H1 (cell line): Measurements from ENCODE around the gene TLR1. TPM values are rescaled to one million over a fixed set of nuclear protein-coding genes. Genes with fewer than 3 reads are reported as not detected.

Experiments used
- CTCF ChIA-PET: fragments of 300-600 bp; sonication (Branson Sonifier 250); formaldehyde crosslinking; loops from one replicate; lab custom pipeline; 2021; ENCODE audit not compliant: partially characterized antibody; lab: Charles Lee
- POLR2A ChIA-PET: fragments of 300-600 bp; sonication (Branson Sonifier 250); formaldehyde crosslinking; loops from one replicate; lab custom pipeline; 2021; ENCODE audit warnings: inconsistent platforms; ENCODE audit not compliant: partially characterized antibody; lab: Charles Lee
- DNase-seq, 2 experiments: peaks; one replicate each; pipeline versions ENCODE4 v3.0.0 to v3.0.0-alpha.2; 2010 to 2022; ENCODE audit warnings: low spot score in 2 of 2, low read depth in 1 of 2, mixed read lengths in 1 of 2
- FAIRE-seq: peaks from 2 replicates; lab custom pipeline; 2011; peaks lifted over from hg19 to GRCh38; lab: Jason Lieb, UNC
- H2AFZ ChIP-seq: 2 replicates; pipeline ENCODE4 v1.8.1; 2012; ENCODE audit warnings: low read length, inconsistent platforms
- H2AK5ac ChIP-seq: 2 replicates; pipeline ENCODE4 v1.6.1; 2013; ENCODE audit warnings: low read depth, low read length
- H2BK120ac ChIP-seq: replicated peaks from 2 replicates; pipeline ENCODE3; 2013; ENCODE audit warnings: low read depth, low read length, inconsistent platforms
- H2BK12ac ChIP-seq: 2 replicates; pipeline ENCODE4 v1.6.1; 2013; ENCODE audit warnings: low read depth, low read length
- H2BK15ac ChIP-seq: 2 replicates; pipeline ENCODE4 v1.6.1; 2013; ENCODE audit warnings: low read length
- H2BK20ac ChIP-seq: 2 replicates; pipeline ENCODE4 v1.6.1; 2013; ENCODE audit warnings: low read length
- H2BK5ac ChIP-seq: 2 replicates; pipeline ENCODE4 v1.6.1; 2013; ENCODE audit warnings: low read depth, low read length
- H3K14ac ChIP-seq: 2 replicates; pipeline ENCODE4 v1.6.1; 2013; ENCODE audit warnings: inconsistent platforms; ENCODE audit not compliant: insufficient read length
- H3K18ac ChIP-seq: 2 replicates; pipeline ENCODE4 v1.6.1; 2013; ENCODE audit warnings: low read length; ENCODE audit errors: extremely low read depth
- H3K23ac ChIP-seq: 2 replicates; pipeline ENCODE4 v1.6.1; 2013; ENCODE audit warnings: inconsistent platforms; ENCODE audit not compliant: insufficient read length
- H3K23me2 ChIP-seq: 2 replicates; pipeline ENCODE4 v1.6.1; 2013; ENCODE audit warnings: low read depth, low read length
- H3K27ac ChIP-seq: 2 replicates; pipeline ENCODE4 v1.6.1; 2011; ENCODE audit warnings: low read depth, low read length, inconsistent platforms
- H3K27me3 ChIP-seq, 4 experiments: replicated peaks in 1 of 4; 1 replicate in 1 of 4; 2 replicates in 3 of 4; pipeline versions ENCODE4 v1.6.1 to v1.8.1; 2011 to 2013; ENCODE audit warnings: low read length in 3 of 4, mild to moderate bottlenecking in 3 of 4, inconsistent platforms in 2 of 4, mixed read lengths in 2 of 4, moderate library complexity in 1 of 4; ENCODE audit not compliant: control insufficient read depth in 3 of 4, insufficient read depth in 3 of 4; ENCODE audit errors: extremely low read depth in 1 of 4
- H3K36me3 ChIP-seq, 4 experiments: 2 replicates each; pipeline versions ENCODE4 v1.6.1 to v1.8.1; 2011 to 2013; ENCODE audit warnings: mild to moderate bottlenecking in 4 of 4, low read length in 3 of 4, moderate library complexity in 2 of 4, control low read depth in 1 of 4, inconsistent platforms in 1 of 4; ENCODE audit not compliant: insufficient read depth in 4 of 4, control insufficient read depth in 2 of 4
- H3K4ac ChIP-seq: replicated peaks from 2 replicates; pipeline ENCODE3; 2013; ENCODE audit warnings: low read length, low read depth, mixed read lengths, inconsistent platforms; ENCODE audit not compliant: insufficient read length
- H3K4me1 ChIP-seq, 4 experiments: replicated peaks in 1 of 4; 1 replicate in 1 of 4; 2 replicates in 3 of 4; pipeline versions ENCODE4 v1.6.1 to v1.8.1; 2011 to 2013; ENCODE audit warnings: low read length in 3 of 4, inconsistent platforms in 2 of 4, mixed read lengths in 1 of 4; ENCODE audit not compliant: insufficient read depth in 4 of 4, control insufficient read depth in 3 of 4
- H3K4me2 ChIP-seq, 2 experiments: 2 replicates each; pipeline versions ENCODE4 v1.6.1 to v1.8.1; 2011 to 2013; ENCODE audit warnings: low read depth in 2 of 2, low read length in 2 of 2, control low read depth in 1 of 2, inconsistent platforms in 1 of 2, mild to moderate bottlenecking in 1 of 2; ENCODE audit not compliant: insufficient read depth in 1 of 2
- H3K4me3 ChIP-seq, 4 experiments: fragments of 200-600, 300-600 bp in 1 of 4; sonication (generic), shearing (Covaris generic), sonication (Bioruptor Twin) in 1 of 4; 2 replicates each; pipeline versions ENCODE4 v1.5.1 to v1.8.1; 2011 to 2016; ENCODE audit warnings: low read length in 4 of 4, low read depth in 3 of 4, control low read depth in 2 of 4, inconsistent platforms in 2 of 4, mild to moderate bottlenecking in 2 of 4, mixed read lengths in 1 of 4, moderate library complexity in 1 of 4; ENCODE audit not compliant: insufficient read depth in 2 of 4; ENCODE audit errors: extremely low read depth in 1 of 4
- H3K56ac ChIP-seq: replicated peaks from 2 replicates; pipeline ENCODE3; 2013; ENCODE audit warnings: low read depth, mild to moderate bottlenecking, mixed read lengths, low read length, inconsistent platforms; ENCODE audit not compliant: insufficient read length
- H3K79me1 ChIP-seq: 2 replicates; pipeline ENCODE4 v1.6.1; 2013; ENCODE audit warnings: low read depth, low read length, control low read depth
- H3K79me2 ChIP-seq, 2 experiments: 2 replicates each; pipeline versions ENCODE4 v1.6.1 to v1.8.1; 2012 to 2013; ENCODE audit warnings: low read length in 2 of 2, mild to moderate bottlenecking in 2 of 2, inconsistent platforms in 1 of 2; ENCODE audit not compliant: insufficient read depth in 2 of 2, control insufficient read depth in 1 of 2
- H3K9ac ChIP-seq, 4 experiments: replicated peaks in 1 of 4; 1 replicate in 1 of 4; 2 replicates in 3 of 4; pipeline versions ENCODE4 v1.6.1 to v1.8.1; 2011 to 2013; ENCODE audit warnings: low read depth in 3 of 4, low read length in 3 of 4, control low read depth in 2 of 4, mild to moderate bottlenecking in 2 of 4, moderate library complexity in 2 of 4, inconsistent platforms in 1 of 4; ENCODE audit errors: extremely low read depth in 1 of 4
- H3K9me3 ChIP-seq, 2 experiments: 2 replicates each; pipeline versions ENCODE4 v1.6.1 to v1.8.1; 2012 to 2013; ENCODE audit warnings: mild to moderate bottlenecking in 2 of 2, moderate library complexity in 2 of 2, control low read depth in 1 of 2, inconsistent platforms in 1 of 2, low read depth in 1 of 2, low read length in 1 of 2, mixed read lengths in 1 of 2; ENCODE audit not compliant: insufficient read depth in 2 of 2
- H4K20me1 ChIP-seq, 2 experiments: replicated peaks in 1 of 2; 2 replicates each; pipeline versions ENCODE3 to v1.8.1; 2011 to 2013; ENCODE audit warnings: inconsistent platforms in 2 of 2, low read length in 2 of 2, mild to moderate bottlenecking in 1 of 2; ENCODE audit not compliant: insufficient read depth in 2 of 2, control insufficient read depth in 1 of 2
- H4K5ac ChIP-seq: 2 replicates; pipeline ENCODE4 v1.6.1; 2013; ENCODE audit warnings: low read length, low read depth, mixed read lengths, inconsistent platforms; ENCODE audit not compliant: insufficient read length
- H4K8ac ChIP-seq: 2 replicates; pipeline ENCODE4 v1.8.0; 2013; ENCODE audit warnings: mild to moderate bottlenecking, moderate library complexity, low read length, inconsistent platforms; ENCODE audit not compliant: insufficient read depth; ENCODE audit errors: extremely low read depth
- H4K91ac ChIP-seq: replicated peaks from 2 replicates; pipeline ENCODE3; 2013; ENCODE audit warnings: low read length, mixed read lengths, inconsistent platforms; ENCODE audit not compliant: insufficient read length
- HDAC2 ChIP-seq, 2 experiments: fragments of 300-600 bp in 1 of 2; sonication (generic) in 1 of 2; IDR thresholded peaks; 2 replicates each; pipeline ENCODE4 v1.6.1; 2011 to 2012; ENCODE audit warnings: low read depth in 2 of 2, low read length in 2 of 2, mild to moderate bottlenecking in 2 of 2, moderate library complexity in 2 of 2, borderline replicate concordance in 1 of 2, inconsistent platforms in 1 of 2
- JUND ChIP-seq: IDR thresholded peaks from 2 replicates; pipeline ENCODE4 v1.6.1; 2011; ENCODE audit warnings: mild to moderate bottlenecking, improper control_type of control experiment, low read length
- POLR2AphosphoS5 ChIP-seq: IDR thresholded peaks from 2 replicates; pipeline ENCODE4 v1.6.1; 2011; ENCODE audit warnings: low read depth, low read length
- SRF ChIP-seq: IDR thresholded peaks from 2 replicates; pipeline ENCODE4 v1.6.1; 2011; ENCODE audit warnings: mild to moderate bottlenecking, low read depth, low read length, moderate library complexity
- ZNF274 ChIP-seq: IDR thresholded peaks from 2 replicates; pipeline ENCODE4 v1.7.0; 2012; ENCODE audit warnings: low read length, borderline replicate concordance; ENCODE audit errors: extremely low read depth
- polyA plus RNA-seq, 7 experiments: library from polyadenylated mRNA; depleted of rRNA in 3 of 7; stranded (reverse) in 5 of 7; unstranded in 2 of 7; fragments of >200 nt in 5 of 7; fragments of 200-250 nt in 2 of 7; gene quantifications; 1 replicate in 5 of 7; 2 replicates in 1 of 7; 4 replicates in 1 of 7; pipeline versions ENCODE4 v1.2.1 to v1.2.3, GENCODE V29; 2011 to 2013; ENCODE audit warnings: missing spikeins in 2 of 7, mixed read lengths in 2 of 7
- total RNA-seq: library from RNA; stranded (reverse); fragmentation: NEBNext Ultra II Directional; extraction: Animal tissue kit (Norgen Biotek cat#: 25700); gene quantifications from 2 replicates; pipeline ENCODE4 v1.2.1, GENCODE V29; 2021

TLR1 gene
- total and polyA plus RNA-seq, 2 of the 8 experiments (the other 6 are each of a cell fraction or from before 2014, with no cell fraction given), result not detected

DNA sequence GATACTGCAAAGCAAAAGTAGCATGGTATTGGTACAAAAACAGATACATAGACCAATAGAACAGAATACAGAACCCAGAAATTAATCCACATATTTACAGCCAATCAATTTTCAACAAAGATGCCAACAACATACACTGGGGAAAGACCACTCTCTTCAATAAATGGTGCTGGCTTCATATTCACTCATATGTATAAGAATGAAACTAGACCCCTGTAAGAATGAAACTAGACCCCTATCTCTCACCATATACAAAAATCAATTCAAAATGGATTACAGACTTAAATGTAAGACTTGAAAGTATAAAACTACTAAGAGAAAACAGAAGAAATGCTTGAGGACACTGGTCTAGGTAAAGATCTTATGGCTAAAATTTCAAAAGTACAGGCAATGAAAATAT is 32.7 kb upstream of the TLR1 start:
- ChIA-PET CTCF (no interaction called here), POLR2A (no interaction called here)
- no peak overlapping the region for H2AFZ ChIP-seq
- no peak overlapping the region for H2BK12ac ChIP-seq
- no peak overlapping the region for H2AK5ac ChIP-seq
- H3K9ac ChIP-seq, result no peak overlapping the region
- FAIRE-seq, result no peak
- no peak overlapping the region for H3K23ac ChIP-seq
- no peaks in the 10 kb centered on the region; the same call in 1 of the 2 replicates for H3K23me2 ChIP-seq
- no peak overlapping the region for H3K14ac ChIP-seq
- no peak overlapping the region for H4K8ac ChIP-seq
- H3K4me2 ChIP-seq, result no peak overlapping the region
- no peaks in the 10 kb centered on the region for H3K36me3 ChIP-seq
- H3K79me2 ChIP-seq, result no peaks in the 10 kb centered on the region
- no peaks in the 10 kb centered on the region for H4K20me1 ChIP-seq
- H3K4me1 ChIP-seq, result no peaks in the 10 kb centered on the region
- H3K4ac ChIP-seq, result no peak overlapping the region
- no peak for DNase-seq
- no peaks in the 10 kb centered on the region for H3K79me1 ChIP-seq
- no peak overlapping the region for H2BK120ac ChIP-seq
- H2BK20ac ChIP-seq, result no peak overlapping the region
- H3K18ac ChIP-seq, result no peak overlapping the region
- no peak overlapping the region for H2BK5ac ChIP-seq
- no peak overlapping the region for H3K27ac ChIP-seq
- no peak overlapping the region for H3K4me3 ChIP-seq
- H2BK15ac ChIP-seq, result no peak overlapping the region
- H3K9me3 ChIP-seq, result no peaks in the 10 kb centered on the region
- no peak overlapping the region for H4K91ac ChIP-seq
- no peak overlapping the region for H3K56ac ChIP-seq
- TF ChIP-seq HDAC2 (IDR thresholded peaks at IDR 0.05; ENCODE audit: borderline replicate concordance in 1 of 2, low read depth in 2 of 2, low read length in 2 of 2) (no peak), JUND (no peak), POLR2AphosphoS5 (no peak), SRF (no peak), ZNF274 (no peak)
- no peak overlapping the region for H4K5ac ChIP-seq
- H3K27me3 ChIP-seq, result no peaks in the 10 kb centered on the region
